Neural cell (in vitro differentiated cells): Measurements from ENCODE around the gene MTX2.

Source experiments
- EZH2 ChIP-seq: fragments of 200-600, 300-800 bp; shearing (Covaris generic), sonication (generic); IDR thresholded peaks from 2 replicates; pipeline ENCODE4 v1.6.1; 2014; ENCODE audit warnings: antibody characterized with exemption, low read length, borderline replicate concordance, mild to moderate bottlenecking; ENCODE audit not compliant: insufficient read depth, poor library complexity, severe bottlenecking
- RAD21 ChIP-seq: fragments of 450-650 bp; conservative IDR thresholded peaks from 2 replicates; pipeline ENCODE4 v1.6.1; 2014; ENCODE audit warnings: antibody characterized with exemption, mild to moderate bottlenecking, moderate library complexity
- SMC3 ChIP-seq: fragments of 450-650 bp; conservative IDR thresholded peaks from 2 replicates; pipeline ENCODE4 v1.6.1; 2014; ENCODE audit warnings: antibody characterized with exemption, mild to moderate bottlenecking, moderate library complexity; ENCODE audit not compliant: poor library complexity
- TAF1 ChIP-seq: IDR thresholded peaks from 2 replicates; pipeline ENCODE4 v1.6.1; 2012; ENCODE audit warnings: low read depth
- TF ChIP-seq, protein P1 (sequence below): IDR thresholded peaks from 2 replicates; pipeline ENCODE4 v1.6.1; 2012; ENCODE audit warnings: borderline replicate concordance
- TF ChIP-seq, protein P2 (sequence below): fragments of 450-650 bp; IDR thresholded peaks from 2 replicates; pipeline ENCODE4 v1.5.1; 2014; ENCODE audit warnings: antibody characterized with exemption, mild to moderate bottlenecking, moderate library complexity; ENCODE audit not compliant: poor library complexity, severe bottlenecking

DNA sequence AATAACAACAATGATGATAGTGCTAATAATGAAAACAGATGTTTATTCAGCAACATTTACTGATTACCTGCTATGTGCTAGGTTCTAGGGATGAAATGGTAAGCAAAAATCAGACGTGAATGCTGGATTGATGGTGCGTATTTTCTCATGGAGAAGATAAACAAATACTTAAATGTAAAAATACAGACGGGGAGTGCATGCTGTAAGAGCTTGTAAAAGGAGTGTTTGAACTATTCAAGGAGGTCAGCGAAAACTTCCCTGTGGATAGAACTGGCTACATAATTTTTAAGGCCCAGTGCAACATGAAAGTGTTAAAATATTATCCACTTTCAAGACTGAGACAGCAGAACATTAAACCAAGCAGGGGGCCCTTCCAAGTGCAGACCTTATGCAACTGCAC lies 22.1 kb downstream of the MTX2 start:
- TF ChIP-seq, protein P1, sequence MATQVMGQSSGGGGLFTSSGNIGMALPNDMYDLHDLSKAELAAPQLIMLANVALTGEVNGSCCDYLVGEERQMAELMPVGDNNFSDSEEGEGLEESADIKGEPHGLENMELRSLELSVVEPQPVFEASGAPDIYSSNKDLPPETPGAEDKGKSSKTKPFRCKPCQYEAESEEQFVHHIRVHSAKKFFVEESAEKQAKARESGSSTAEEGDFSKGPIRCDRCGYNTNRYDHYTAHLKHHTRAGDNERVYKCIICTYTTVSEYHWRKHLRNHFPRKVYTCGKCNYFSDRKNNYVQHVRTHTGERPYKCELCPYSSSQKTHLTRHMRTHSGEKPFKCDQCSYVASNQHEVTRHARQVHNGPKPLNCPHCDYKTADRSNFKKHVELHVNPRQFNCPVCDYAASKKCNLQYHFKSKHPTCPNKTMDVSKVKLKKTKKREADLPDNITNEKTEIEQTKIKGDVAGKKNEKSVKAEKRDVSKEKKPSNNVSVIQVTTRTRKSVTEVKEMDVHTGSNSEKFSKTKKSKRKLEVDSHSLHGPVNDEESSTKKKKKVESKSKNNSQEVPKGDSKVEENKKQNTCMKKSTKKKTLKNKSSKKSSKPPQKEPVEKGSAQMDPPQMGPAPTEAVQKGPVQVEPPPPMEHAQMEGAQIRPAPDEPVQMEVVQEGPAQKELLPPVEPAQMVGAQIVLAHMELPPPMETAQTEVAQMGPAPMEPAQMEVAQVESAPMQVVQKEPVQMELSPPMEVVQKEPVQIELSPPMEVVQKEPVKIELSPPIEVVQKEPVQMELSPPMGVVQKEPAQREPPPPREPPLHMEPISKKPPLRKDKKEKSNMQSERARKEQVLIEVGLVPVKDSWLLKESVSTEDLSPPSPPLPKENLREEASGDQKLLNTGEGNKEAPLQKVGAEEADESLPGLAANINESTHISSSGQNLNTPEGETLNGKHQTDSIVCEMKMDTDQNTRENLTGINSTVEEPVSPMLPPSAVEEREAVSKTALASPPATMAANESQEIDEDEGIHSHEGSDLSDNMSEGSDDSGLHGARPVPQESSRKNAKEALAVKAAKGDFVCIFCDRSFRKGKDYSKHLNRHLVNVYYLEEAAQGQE: no peak
- TF ChIP-seq, protein P2, sequence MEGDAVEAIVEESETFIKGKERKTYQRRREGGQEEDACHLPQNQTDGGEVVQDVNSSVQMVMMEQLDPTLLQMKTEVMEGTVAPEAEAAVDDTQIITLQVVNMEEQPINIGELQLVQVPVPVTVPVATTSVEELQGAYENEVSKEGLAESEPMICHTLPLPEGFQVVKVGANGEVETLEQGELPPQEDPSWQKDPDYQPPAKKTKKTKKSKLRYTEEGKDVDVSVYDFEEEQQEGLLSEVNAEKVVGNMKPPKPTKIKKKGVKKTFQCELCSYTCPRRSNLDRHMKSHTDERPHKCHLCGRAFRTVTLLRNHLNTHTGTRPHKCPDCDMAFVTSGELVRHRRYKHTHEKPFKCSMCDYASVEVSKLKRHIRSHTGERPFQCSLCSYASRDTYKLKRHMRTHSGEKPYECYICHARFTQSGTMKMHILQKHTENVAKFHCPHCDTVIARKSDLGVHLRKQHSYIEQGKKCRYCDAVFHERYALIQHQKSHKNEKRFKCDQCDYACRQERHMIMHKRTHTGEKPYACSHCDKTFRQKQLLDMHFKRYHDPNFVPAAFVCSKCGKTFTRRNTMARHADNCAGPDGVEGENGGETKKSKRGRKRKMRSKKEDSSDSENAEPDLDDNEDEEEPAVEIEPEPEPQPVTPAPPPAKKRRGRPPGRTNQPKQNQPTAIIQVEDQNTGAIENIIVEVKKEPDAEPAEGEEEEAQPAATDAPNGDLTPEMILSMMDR: no peak
- no peak for TF ChIP-seq SMC3
- TF ChIP-seq TAF1: no peak
- no peak for TF ChIP-seq EZH2
- TF ChIP-seq RAD21: no peak
